GM21367 (cell line): ENCODE results near the gene CRIM1.

ENCODE experiments used
- ATAC-seq: cut with Tn5 transposase; IDR thresholded peaks from one replicate; pipeline ENCODE4 v1.9.1; 2021; ENCODE audit not compliant: unreplicated experiment

Gene CRIM1

GRCh38 chr2:36569267-36569856 lies 213.8 kb downstream of the CRIM1 start:
- no peak for ATAC-seq

DNA sequence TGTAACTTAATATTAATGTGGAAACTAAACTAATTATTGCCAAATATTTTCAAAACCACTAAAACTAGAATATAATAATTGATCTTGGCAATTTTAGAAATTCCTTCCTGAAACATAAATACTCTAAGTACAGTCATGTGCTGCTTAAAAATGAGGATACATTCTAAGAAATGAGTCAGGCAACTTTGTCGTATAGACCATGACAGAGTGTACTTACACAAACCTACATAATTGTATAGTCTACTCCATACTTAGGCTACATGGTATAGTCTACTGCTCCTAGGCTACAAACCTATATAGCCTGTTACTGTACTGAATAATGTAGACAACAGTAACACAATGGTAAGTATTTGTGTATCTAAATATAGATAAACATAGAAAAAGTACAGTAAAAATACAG lies 214.8 kb downstream of the CRIM1 start:
- no peak for ATAC-seq

DNA sequence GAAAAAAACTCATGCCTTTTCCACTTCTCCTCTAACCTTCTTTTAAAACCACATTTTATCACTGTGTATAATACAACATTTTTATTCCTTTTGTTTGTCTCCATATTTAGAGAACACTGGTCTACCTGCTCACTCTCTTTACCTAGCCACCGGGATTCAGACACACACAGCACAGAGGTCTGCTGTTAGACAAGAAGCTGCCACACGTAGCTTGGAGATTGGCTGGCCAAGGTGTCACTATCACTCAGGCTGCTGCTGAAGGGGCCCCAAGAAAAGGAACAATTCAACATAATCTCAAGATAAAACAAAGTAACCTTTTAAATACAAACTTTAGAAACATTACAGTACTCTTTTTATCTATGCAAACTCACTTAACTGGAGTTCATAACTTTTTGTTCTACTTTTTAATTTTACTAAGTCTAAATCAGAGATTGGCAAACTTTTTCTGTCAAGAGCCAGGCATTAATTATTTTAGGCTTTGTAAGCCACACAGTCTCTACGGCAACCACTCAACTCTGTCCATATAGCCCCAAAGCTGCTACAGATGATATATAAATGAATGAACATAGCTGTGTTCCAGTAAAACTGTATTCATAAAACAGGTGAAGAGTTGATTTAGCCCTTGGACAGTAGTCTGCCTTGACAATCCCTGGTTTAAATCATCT lies 216.6 kb downstream of the CRIM1 start:
- ATAC-seq = no peak

DNA sequence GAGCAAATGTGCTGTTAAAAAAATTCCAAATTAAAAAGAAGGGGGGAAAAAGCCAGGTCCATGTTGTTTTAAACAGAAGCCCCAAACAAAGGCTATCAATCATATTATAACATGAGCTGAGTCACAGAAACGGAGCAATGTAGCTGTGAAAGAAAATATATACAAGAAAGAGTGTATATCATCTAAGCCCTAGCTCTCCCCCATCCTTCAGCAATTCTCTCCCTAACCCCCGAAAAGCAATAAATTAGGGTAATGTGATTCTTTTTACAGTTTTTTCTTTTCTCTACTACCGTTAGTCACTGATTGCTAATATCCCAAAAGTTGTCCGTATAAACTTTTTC lies 217.1 kb downstream of the CRIM1 start:
- ATAC-seq = no peak

- no peak for ATAC-seq
Observed at GRCh38 chr2:36573165-36573564, 217.6 kb downstream of the CRIM1 start.

DNA sequence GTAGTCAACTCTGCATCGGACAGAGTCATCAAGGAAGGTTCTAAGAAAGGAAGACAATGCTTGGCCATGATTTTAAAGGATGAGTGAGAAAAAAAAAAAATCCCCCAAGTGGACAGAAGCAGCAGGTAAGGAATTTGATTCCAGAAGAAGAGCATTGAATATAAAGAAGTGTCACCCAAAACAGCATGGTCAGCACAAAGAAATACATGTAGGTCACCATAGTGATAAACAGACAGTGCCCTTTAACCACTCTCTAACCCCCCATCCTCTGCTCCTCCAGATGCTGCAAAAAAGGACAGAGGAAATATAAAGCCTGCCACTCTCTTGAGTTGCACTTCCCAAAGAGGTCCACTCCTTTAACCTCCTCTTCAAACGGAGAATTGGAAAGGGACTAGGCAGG lies 219.0 kb downstream of the CRIM1 start:
- ATAC-seq = no peak

DNA sequence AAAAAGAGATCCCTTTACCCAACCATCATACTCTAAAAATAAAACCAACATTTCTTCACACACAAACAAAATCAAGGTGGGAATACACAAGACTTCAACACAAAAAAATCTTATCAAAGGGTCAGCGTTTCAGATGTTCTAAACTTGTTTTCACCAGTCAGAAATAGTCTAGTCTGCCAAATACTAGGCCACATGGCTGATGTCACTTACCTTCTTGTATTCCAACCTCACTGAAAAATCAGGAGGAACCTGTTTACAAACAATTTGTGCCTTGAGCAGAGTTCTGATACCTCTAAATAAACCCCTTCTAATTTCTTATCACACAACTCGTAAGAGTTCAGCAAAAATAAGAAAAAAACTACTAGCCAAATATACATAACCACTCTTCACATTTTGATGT lies 222.3 kb downstream of the CRIM1 start:
- ATAC-seq = no peak

- no peak for ATAC-seq
Observed at GRCh38 chr2:36578343-36579296, 223.0 kb downstream of the CRIM1 start.

DNA sequence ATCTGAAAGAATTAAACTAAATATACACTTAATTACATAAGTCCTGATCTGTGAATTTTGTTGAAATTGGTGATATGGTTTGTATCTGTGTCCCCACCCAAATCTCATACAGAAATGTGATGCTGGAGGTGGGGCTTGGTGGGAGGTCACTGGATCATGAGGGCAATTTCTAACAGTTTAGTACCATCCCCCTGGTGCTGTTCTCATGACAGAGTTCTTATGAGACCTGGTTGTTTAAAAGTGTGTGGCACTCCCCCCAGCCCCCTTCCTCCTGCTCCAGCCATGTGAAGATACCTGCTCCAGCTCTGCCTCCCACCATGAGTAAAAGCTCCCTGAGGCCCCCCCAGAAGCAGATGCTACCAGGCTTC lies 223.7 kb downstream of the CRIM1 start:
- no peak for ATAC-seq

- ATAC-seq = no peak
Observed at GRCh38 chr2:36582538-36582937, 227.0 kb downstream of the CRIM1 start.

GRCh38 chr2:36582951-36583350 lies 227.4 kb downstream of the CRIM1 start:
- ATAC-seq = no peak

GRCh38 chr2:36584148-36584794 lies 228.7 kb downstream of the CRIM1 start:
- no peak for ATAC-seq

GRCh38 chr2:36586672-36587071 lies 231.1 kb downstream of the CRIM1 start:
- no peak for ATAC-seq

GRCh38 chr2:36587101-36587500 lies 231.5 kb downstream of the CRIM1 start:
- ATAC-seq = no peak

- no peak for ATAC-seq
Observed at GRCh38 chr2:36587556-36587955, 232.0 kb downstream of the CRIM1 start.

GRCh38 chr2:36589230-36589630 lies 233.7 kb downstream of the CRIM1 start:
- ATAC-seq = no peak

GRCh38 chr2:36594849-36595248 lies 239.3 kb downstream of the CRIM1 start:
- no peak for ATAC-seq

GRCh38 chr2:36596397-36596796 lies 240.8 kb downstream of the CRIM1 start:
- ATAC-seq = no peak

- ATAC-seq = no peak
Observed at GRCh38 chr2:36597003-36597531, 241.5 kb downstream of the CRIM1 start.

GRCh38 chr2:36597532-36598377 lies 242.2 kb downstream of the CRIM1 start, which contains the start of gene FEZ2:
Gene FEZ2 (minus strand): TSS chr2:36598168. CDS start chr2:36598142, 26 bp downstream.
- ATAC-seq = peak; percentile 99
